Upper lobe of left lung (tissue), 4 donors: ENCODE results near the gene EDA.

Experiments used
- CTCF ChIP-seq, 6 experiments: fragments of 450-650 bp in 4 of 6; fragments of 200-600 bp in 2 of 6; sonication (generic) in 2 of 6; IDR thresholded peaks; one replicate each; pipeline ENCODE4 v1.5.1; 2016 to 2019; ENCODE audit warnings: antibody characterized with exemption in 6 of 6
- EP300 ChIP-seq, 4 donors: sonication (generic); formaldehyde crosslinking; IDR thresholded peaks; one replicate each; pipeline ENCODE4 v1.5.1; 2017; ENCODE audit warnings: antibody characterized with exemption in 4 of 4, control low read depth in 2 of 4
- POLR2A ChIP-seq, 4 donors: fragments of 450-650 bp; IDR thresholded peaks; one replicate each; pipeline ENCODE4 v1.5.1; 2016 to 2017; ENCODE audit warnings: antibody characterized with exemption in 4 of 4, mild to moderate bottlenecking in 2 of 4
- POLR2AphosphoS5 ChIP-seq, 2 donors: sonication (generic); formaldehyde crosslinking; IDR thresholded peaks; one replicate each; pipeline ENCODE4 v1.5.1; 2017; ENCODE audit warnings: antibody characterized with exemption in 2 of 2

- TF ChIP-seq CTCF (IDR thresholded peaks at IDR 0.05) = no peak
- no peak for TF ChIP-seq POLR2A (IDR thresholded peaks at IDR 0.05)
- TF ChIP-seq POLR2AphosphoS5 (IDR thresholded peaks at IDR 0.05) = no peak
- no peak for TF ChIP-seq EP300 (IDR thresholded peaks at IDR 0.05)
Observed at GRCh38 chrX:69896046-69896445, 280.1 kb downstream of the EDA start.
